Liver (tissue), 3 donors: ENCODE results near the gene SLC16A2.

Experiments
- CTCF ChIP-seq: fragments of 150-350 bp; IDR thresholded peaks from 2 replicates; pipeline ENCODE4 v1.5.1; 2017; ENCODE audit warnings: improper control_type of control experiment, low read depth, low read length; ENCODE audit not compliant: missing input control
- EGR1 ChIP-seq, 2 donors: IDR thresholded peaks; 2 replicates each; pipeline ENCODE4 v1.6.1; 2016 to 2018; ENCODE audit warnings: antibody characterized with exemption in 2 of 2, low read depth in 2 of 2
- REST ChIP-seq: IDR thresholded peaks from 2 replicates; pipeline ENCODE4 v1.6.1; 2016; ENCODE audit warnings: antibody characterized with exemption, mild to moderate bottlenecking
- donor health status: healthy.
- donor health status: healthy.

GRCh38 chrX:74507191-74507590 is 85.9 kb downstream of the SLC16A2 start:
- TF ChIP-seq CTCF (no peak), EGR1 (IDR thresholded peaks at IDR 0.05; ENCODE audit: low read depth in 2 of 2) (no peak), REST (no peak)
